GM19239 (cell line): ENCODE data around the gene UGT1A10.

Source experiments
- DNase-seq: peaks from one replicate; pipeline ENCODE4 v3.0.0; 2011; ENCODE audit warnings: low spot score; ENCODE audit not compliant: insufficient read length
- FAIRE-seq: peaks from 2 replicates; lab custom pipeline; 2011; peaks lifted over from hg19 to GRCh38; lab: Jason Lieb, UNC

The UGT1A10 gene

GRCh38 chr2:233764761-233765160 lies 128.5 kb downstream of the UGT1A10 start:
- FAIRE-seq: no peak
- DNase-seq: no peak

GRCh38 chr2:233766416-233766815 lies 130.2 kb downstream of the UGT1A10 start:
- DNase-seq: no peak
- no peak for FAIRE-seq

GRCh38 chr2:233768076-233768475 lies 131.8 kb downstream of the UGT1A10 start:
- DNase-seq: no peak
- FAIRE-seq: no peak

DNA sequence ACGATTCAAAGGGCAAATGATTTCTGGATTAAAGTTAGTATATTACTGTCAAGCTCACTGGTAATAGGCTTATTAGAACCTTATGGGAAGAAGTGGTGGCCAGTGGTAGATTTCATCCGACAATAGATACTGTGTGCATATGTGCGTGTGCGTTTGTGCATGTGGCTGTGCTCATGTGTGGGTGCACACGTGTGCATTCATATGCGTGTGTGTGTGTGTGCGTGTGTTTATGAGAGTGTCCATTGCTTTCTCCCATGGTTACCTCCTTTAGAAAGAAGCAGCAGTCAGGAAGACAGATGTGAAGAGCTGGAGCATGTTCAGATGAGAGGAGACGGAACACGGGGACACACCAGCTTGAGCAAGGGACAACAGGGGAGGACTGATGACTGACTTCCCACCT lies 133.0 kb downstream of the UGT1A10 start:
- FAIRE-seq (no peak), DNase-seq (no peak)

GRCh38 chr2:233772153-233772552 lies 135.9 kb downstream of the UGT1A10 start:
- DNase-seq (no peak), FAIRE-seq (no peak)

DNA sequence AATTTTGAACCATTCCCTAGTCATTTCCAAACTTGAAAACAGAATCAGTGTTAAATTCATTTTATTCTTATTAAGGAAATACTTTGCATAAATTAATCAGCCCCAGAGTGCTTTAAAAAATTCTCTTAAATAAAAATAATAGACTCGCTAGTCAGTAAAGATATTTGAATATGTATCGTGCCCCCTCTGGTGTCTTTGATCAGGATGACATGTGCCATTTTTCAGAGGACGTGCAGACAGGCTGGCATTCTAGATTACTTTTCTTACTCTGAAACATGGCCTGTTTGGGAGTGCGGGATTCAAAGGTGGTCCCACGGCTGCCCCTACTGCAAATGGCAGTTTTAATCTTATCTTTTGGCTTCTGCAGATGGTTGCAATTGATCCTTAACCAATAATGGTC lies 136.3 kb downstream of the UGT1A10 start:
- FAIRE-seq: no peak
- no peak for DNase-seq

DNA sequence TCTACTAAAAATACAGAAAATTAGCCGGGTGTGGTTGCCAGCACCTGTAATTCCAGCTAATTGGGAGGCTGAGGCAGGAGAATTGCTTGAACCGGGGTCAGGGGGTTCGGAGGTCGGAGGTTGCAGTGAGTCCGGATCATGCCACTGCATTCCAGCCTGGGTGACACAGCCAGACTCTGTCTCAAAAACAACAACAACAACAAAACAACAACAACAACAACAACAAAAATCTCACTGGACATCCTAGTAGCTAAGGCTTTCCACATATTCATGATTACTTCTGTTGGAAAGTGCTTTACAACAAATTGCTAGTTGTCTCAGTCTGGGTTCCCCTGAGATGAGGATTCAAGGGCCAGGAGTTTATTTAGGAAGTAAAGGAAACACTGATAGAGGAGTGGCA lies 137.6 kb downstream of the UGT1A10 start:
- no peak for FAIRE-seq
- DNase-seq: no peak

DNA sequence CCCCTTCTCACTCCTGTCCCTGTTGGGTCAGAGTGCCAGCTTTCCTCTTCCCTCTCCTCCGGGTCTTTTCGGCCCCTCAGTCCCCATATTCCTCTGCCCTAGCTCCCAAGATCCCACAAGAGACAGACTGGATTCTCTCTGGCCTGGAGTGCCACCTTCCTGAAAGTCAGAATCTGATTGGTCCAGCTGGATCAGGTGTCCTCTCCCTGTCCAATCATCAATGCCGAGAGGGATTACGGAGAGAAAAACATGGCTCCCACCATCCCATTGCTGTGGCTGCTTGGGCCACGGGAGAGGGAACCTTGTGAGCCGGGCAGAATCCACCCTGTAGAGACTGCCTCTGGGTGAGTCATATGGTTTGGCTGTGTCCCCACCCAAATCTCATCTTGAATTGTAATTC lies 139.2 kb downstream of the UGT1A10 start:
- no peak for DNase-seq
- no peak for FAIRE-seq

DNA sequence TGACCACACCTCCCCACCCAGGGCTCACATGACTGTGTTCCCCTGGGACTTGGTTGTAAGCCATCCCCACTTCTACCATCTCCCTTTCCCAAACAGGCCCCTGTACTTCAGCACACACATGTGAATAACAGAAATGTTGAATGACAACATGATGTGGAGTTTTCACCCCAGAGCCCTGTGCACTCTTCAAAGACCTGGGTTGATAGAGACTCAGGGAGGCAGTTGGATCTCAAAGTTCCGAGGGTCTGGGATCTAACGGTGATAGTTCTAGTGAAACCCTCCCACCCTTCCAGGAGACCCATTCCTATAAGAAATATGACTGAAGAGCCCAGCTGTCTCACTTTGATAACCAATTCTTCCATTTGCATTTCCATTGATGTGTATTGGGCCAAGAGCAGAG lies 141.8 kb downstream of the UGT1A10 start, which contains the start of gene MROH2A:
TSS of gene MROH2A (plus strand) at position 301 of the 400 bp plus-strand sequence. CDS start 1,029 bp downstream, outside the sequence.
- FAIRE-seq (no peak), DNase-seq (no peak)

DNA sequence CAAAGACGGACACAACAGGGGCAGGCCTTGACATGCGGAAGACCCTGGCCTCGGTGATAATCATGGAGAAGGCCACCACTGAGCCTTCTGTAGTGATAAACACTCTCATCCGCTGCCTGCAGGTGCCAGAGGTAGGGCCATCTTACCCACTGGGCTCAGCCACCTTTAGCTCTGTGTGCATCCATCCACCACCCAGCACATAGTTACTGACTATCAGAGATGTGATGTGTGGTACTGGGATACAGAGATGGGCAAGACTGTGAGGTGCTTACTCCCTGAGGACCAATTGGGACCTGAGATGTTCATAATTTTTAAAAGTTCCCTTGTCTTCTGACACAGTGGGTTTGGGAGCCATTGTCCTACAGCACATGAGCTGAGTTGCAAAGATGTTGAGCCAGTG lies 143.5 kb downstream of the UGT1A10 start:
- no peak for FAIRE-seq

GRCh38 chr2:233780771-233781170 lies 144.5 kb downstream of the UGT1A10 start:
- FAIRE-seq (no peak), DNase-seq (no peak)

More for the DNA sequence above, 143.5 kb downstream of the UGT1A10 start:
- no peak for DNase-seq

DNA sequence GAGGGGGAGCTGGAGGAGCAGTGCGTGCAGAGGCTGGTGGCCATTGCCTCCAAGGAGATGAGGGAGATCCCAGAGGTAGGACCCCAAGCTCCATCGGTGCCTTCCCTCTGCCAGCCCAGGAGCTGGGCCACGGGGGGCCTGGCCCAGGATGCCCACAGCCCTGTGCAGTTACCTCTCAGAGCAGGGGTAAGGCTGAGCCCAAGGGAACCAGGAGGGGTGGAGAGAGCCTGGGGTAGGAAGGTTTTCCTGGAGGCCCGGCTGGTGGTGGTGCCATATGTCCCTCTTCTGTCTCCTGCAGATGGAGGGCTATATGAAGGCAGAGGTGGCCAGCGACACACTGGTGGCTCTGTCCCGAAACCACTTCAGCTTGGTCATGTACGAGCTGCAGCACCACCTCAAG lies 153.3 kb downstream of the UGT1A10 start:
- FAIRE-seq: no peak

DNA sequence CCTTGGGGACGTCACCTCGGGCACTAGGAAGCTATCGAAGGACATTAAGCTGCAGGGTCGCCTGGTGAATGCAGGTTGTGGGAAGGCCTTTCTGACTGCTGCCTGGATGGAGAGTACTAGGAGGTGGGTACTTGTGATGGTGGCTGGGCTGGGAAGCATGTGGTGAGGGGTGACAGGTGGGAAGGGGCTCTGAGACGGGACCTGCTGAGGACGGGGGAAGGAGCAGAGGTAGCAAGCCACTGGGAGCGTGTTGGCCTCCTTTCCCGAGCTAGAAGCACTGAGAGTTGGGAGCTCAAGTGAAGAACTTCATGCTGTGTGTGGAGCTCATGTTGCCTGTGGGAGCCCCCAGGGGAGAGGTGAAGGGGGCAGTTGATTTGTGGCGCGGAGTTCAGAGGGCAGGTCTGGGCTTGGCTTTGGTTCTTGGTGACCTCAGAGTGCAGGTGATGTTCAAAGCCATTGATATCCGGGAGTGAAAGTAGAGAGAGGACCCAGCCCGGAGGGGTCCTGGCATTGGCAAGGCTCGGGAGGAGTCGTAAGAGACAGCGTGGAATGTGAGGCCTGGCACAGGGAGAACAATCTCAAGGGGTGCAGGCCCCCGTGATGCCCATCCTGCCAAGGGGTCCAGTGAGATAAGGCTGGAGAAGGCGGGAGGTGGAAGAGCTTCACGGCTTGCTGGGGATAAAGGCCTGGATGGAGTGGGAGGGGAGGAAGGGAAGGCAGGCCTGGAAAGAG lies 155.1 kb downstream of the UGT1A10 start:
- no peak for FAIRE-seq
- DNase-seq: no peak

More for the DNA sequence above, 153.3 kb downstream of the UGT1A10 start:
- no peak for DNase-seq

GRCh38 chr2:233791883-233792329 lies 155.7 kb downstream of the UGT1A10 start:
- FAIRE-seq (no peak), DNase-seq (no peak)

DNA sequence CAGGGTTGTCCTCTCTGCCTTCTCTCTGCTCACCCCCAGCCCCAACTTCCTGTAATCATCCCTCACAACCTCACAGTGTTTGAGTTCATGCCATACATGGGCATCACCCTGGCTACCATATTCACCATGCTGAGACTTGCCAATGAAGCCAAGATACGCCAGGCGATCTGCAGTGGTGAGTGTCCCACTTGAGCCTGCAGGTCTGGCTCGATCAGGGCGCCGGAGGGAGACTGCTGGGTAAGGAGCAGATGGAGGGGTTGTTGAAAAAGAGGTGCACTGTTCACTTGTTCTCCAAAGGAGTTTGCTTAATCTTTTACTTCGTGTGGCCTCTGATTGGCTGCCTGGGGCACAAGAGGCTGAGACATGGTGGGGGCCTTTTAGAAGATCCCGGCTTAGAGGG lies 156.5 kb downstream of the UGT1A10 start:
- no peak for FAIRE-seq
- no peak for DNase-seq

GRCh38 chr2:233793465-233794127 lies 157.3 kb downstream of the UGT1A10 start:
- DNase-seq: no peak
- no peak for FAIRE-seq

DNA sequence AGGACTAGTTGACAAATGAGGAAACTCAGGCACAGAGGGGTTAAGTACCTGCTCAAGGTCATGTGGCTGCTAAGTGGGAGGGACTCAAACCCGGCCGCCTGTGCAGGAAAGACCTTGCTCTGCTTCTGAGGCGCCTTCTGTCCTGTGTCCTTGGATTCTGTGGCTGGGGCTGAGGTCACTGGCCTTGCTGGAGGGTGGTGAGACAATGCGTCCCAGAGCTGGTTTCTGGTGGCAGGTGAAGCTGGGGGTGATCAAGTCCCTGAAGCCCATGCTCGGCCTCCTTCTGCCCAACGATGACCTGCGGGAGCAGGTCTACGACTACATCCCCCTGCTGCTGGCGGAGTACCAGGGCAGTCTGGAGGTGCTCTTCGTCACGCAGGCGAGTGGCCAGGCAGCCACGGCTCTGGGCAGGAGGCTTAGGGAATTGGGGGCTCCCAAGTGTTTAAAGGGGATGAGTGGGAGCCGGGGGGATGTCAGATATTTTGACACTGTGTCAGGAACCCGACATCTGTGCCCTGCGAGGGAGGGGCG lies 157.9 kb downstream of the UGT1A10 start:
- DNase-seq: no peak
- no peak for FAIRE-seq

GRCh38 chr2:233795735-233796171 lies 159.5 kb downstream of the UGT1A10 start:
- FAIRE-seq: no peak
- DNase-seq: no peak

- FAIRE-seq (no peak), DNase-seq (no peak)
Observed at GRCh38 chr2:233796254-233796653, 160.0 kb downstream of the UGT1A10 start.

DNA sequence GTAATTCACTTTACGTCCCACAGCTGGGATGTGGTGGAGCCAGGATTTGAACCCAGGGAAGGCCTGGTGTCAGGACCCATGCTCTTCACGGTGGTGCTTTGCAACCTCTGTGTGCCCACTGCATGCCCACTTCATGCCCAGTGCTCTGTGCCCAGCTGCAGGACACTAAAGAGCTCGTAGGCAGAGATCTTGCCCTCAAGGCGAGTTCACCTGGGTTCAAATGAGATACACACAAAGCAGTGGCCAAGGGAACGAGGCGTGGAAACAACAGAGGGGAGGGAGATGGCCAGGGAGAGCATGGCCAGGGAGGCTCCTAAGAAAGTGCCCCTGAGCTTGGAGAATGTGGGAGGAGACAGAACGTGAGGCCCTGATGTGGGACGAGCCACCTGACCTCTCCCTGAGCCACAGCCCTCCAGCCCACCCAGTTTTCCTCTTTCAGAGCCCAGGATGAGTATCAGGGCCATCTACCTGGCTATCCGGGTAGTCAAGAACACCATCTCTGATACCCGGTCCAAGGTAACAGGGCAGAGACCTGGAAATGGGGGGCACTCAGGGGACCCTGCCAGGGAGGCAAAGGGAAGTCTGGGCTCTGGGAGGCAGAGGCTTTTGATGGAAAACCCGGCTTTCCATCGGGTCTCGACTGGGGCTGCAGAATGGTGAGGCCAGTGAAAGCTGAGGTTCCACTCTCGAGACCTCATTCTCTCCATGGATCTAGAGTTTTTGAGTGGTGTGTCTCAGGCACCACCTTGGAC lies 162.3 kb downstream of the UGT1A10 start:
- DNase-seq (no peak), FAIRE-seq (no peak)
